Large intestine (tissue), 3 donors: Measurements from ENCODE around the gene FBXW5. TPM values are rescaled to one million over a fixed set of nuclear protein-coding genes. Genes with fewer than 3 reads are reported as not detected.
A peak's percentile ranks its signal among the peaks of the same experiment; 100 is the strongest.

ENCODE experiments used
- DNase-seq, 2 donors: peaks; one replicate each; pipeline versions ENCODE4 v3.0.0 to v3.0.0-alpha.2; 2013
- H3K27ac ChIP-seq: one replicate; pipeline ENCODE4 v1.5.1; 2013; ENCODE audit warnings: low read length
- H3K27me3 ChIP-seq: 2 replicates; pipeline ENCODE4 v1.6.1; 2013; ENCODE audit warnings: low read length; ENCODE audit not compliant: control insufficient read depth, insufficient read depth
- H3K36me3 ChIP-seq: 2 replicates; pipeline ENCODE4 v1.6.1; 2013; ENCODE audit warnings: low read length; ENCODE audit not compliant: control insufficient read depth, insufficient read depth
- H3K4me1 ChIP-seq: one replicate; pipeline ENCODE4 v1.6.1; 2013; ENCODE audit warnings: low read length; ENCODE audit not compliant: control insufficient read depth, insufficient read depth
- H3K4me3 ChIP-seq: one replicate; pipeline ENCODE4 v1.5.1; 2013; ENCODE audit warnings: low read length
- H3K9me3 ChIP-seq: one replicate; pipeline ENCODE4 v1.6.1; 2013; ENCODE audit warnings: mild to moderate bottlenecking, low read depth, low read length, moderate library complexity; ENCODE audit not compliant: control insufficient read depth
- WGBS: methylation state at CpG from one replicate; pipeline ENCODE4 v1.1.5; 2013; ENCODE audit warnings: low lambda C conversion rate; ENCODE audit not compliant: insufficient coverage; 5-methylcytosine and 5-hydroxymethylcytosine counted together
- polyA plus RNA-seq: library from polyadenylated mRNA; unstranded; fragments of 120-200 nt; gene quantifications from one replicate; pipeline ENCODE4 v1.2.1, GENCODE V29; 2013

The FBXW5 gene
- polyA plus RNA-seq, 1 donor, result 86.8 TPM

DNA sequence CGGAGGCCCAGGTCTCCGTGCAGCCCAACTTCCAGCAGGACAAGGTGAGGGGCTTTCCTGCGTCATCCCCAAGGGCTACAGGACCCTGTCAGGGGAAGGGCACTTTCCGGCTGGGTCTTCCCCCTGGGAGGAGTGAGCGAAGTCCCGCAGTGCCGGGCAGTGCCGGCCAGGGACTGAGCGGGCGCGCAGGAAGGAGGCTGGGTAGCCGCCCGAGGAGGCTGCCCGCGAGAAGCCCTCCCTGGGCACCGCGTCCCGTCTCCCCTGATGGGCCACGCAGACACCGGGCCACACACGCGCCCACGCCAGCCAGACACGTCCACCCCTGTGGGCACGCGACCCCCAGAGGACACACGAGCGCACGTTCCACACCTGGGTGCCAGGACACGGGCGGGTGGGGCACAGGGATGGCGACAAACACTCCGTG lies 33.1 kb upstream of the FBXW5 start:
- peaks cover 13% of the 10 kb centered on the region for H3K27me3 ChIP-seq
- H3K9me3 ChIP-seq, result no peaks in the 10 kb centered on the region
- H3K4me1 ChIP-seq, result peaks cover 8% of the 10 kb centered on the region
- DNase-seq, result no peak
- WGBS, result no CpG with 5 or more reads among the region's 33 CpGs
- no peaks in the 10 kb centered on the region for H3K36me3 ChIP-seq
- no peak overlapping the region for H3K27ac ChIP-seq
- H3K4me3 ChIP-seq, result no peak overlapping the region

DNA sequence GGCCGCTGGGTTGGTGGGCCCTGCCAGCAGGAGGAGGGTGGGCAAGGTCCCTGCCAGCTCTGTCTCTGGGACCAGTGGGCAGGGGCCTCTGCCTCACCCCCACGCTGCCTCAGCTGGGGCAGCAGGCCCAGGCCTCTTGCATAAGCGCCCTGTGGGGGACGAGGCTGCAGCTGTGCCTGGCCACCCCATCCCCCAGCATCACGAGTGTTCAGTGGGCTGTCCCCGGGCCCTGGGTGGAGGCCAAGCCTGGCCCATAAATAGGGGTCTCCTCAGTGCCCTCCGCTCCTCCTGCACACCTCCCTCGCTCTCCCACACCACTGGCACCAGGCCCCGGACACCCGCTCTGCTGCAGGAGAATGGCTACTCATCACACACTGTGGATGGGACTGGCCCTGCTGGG lies 32.7 kb upstream of the FBXW5 start, which contains the start of gene PTGDS:
TSS of gene PTGDS (plus strand) at position 282 of the 400 bp plus-strand sequence. CDS start at position 357, 75 bp downstream.
- DNase-seq, result no peak
- peaks cover 8% of the 10 kb centered on the region for H3K4me1 ChIP-seq
- H3K9me3 ChIP-seq, result no peaks in the 10 kb centered on the region
- no peaks in the 10 kb centered on the region for H3K36me3 ChIP-seq
- H3K27ac ChIP-seq, result no peak within 1 kb of the TSS
- H3K4me3 ChIP-seq, result peak within 1 kb of the TSS; percentile 6
- WGBS, result no CpG with 5 or more reads among the region's 10 CpGs
- peaks cover 13% of the 10 kb centered on the region for H3K27me3 ChIP-seq

DNA sequence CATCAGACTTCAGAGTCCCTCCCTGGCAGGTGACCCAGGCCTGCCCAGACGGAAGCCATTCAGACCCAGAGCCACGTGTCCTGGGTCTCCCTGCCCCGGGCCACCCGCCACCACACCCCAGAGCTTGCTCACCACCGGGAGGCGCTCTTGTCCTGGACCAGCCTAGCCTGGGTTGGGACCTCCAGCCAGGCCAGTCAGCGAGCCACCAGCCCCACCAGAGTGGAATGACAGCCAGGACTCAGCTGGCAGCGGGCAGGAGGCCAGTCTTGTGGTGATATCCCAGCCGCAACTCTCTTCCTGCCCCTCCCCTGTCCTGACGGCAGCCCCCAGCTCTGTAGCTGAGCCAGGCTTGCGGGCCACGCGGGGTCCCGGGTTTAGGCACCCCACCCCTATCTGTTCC lies 31.1 kb upstream of the FBXW5 start:
- DNase-seq, result no peak
- no peaks in the 10 kb centered on the region for H3K9me3 ChIP-seq
- H3K4me1 ChIP-seq, result peaks cover 8% of the 10 kb centered on the region
- H3K36me3 ChIP-seq, result no peaks in the 10 kb centered on the region
- peaks cover 13% of the 10 kb centered on the region for H3K27me3 ChIP-seq
- WGBS, result no CpG with 5 or more reads among the region's 14 CpGs
- no peak overlapping the region for H3K4me3 ChIP-seq
- no peak overlapping the region for H3K27ac ChIP-seq

DNA sequence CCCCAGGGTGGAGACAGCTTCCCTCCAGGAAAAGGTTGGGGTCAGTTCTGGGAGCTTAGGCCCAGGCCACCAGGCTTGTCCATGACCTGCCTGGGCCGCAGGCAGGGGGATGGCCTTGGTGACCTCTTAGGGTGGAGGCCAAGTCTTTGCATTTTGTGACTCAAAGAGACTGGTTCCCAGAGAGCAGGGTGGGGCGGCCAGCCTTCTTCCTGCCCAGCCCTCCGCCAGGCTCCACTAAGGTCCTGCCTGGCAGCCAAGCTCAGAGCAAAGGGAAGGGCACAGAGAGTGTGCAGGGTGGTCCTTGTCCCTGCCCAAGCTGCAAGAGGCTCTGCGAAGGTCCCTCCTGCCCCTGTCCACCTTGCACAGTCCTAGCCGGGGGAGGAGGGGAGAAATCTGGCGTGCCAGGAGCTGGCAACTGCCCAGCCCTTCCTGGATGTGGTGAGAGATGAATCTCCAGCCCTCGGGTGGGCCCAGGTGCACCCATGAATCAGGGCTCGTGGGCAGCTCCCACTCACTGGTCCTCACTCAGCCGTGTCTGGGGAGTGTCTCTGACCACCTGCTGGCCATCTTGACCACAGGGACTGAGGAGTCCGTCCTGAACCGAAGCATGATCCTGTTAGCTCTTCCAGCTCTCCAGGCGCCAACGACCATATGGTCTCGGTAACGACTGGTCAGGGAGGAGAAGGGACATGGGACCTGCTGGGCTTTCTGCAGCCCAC lies 30.4 kb upstream of the FBXW5 start:
- DNase-seq, result no peak
- no peak overlapping the region for H3K27ac ChIP-seq
- WGBS, result no CpG with 5 or more reads among the region's 15 CpGs

DNA sequence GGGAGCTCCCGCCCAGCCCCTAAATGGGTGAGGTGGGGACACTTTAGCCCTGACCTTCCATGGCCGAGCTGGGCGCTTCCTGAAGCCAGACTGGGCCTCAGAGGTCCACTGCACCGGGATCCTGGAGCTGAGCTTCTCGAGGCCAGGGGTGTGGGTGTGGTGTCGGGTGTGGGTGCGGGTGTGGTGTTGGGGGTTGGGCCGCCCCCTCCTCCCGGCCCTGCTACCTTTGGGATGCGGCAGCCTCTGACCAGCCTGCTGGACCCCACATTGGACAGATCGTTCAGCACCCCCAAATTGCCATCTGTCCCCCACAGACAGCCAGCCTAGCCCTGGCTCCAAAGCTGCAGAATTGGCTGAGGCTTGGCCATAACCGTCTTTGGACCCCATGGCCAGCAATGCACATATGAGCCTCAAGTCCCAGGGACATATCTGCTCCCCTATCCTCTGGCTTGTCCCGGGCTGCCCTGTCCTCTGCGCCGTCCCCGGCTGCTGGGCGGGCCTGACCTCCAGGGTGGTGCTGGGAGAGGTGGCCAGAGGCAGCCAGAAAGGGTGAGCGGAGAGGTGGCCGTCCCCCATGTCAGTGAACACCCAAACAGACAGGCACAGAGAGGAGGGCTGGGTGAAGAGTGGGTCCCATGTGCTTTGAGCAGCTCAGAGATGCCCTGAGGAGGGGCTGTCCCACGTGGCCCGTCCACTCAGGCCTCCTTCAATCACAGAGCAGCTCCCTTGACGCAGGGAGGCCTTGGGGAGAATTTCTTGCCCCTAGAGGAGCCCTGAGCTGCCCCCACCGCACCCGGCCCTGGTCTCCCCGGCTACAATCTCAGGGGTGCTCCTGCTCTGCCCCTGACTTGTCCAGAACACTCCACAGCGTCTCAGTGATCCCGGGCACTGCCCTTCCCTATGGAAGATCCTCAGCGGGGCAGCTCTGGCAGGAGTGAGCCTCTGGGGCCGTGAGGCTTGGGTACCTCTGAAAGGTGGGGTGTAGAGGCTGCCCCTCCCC lies 29.4 kb upstream of the FBXW5 start:
- Histone ChIP-seq H3K9me3 (no peaks in the 10 kb centered on the region), H3K36me3 (no peaks in the 10 kb centered on the region), H3K27ac (no peak overlapping the region), H3K27me3 (peaks cover 8% of the 10 kb centered on the region), H3K4me3 (no peak overlapping the region), H3K4me1 (peaks cover 8% of the 10 kb centered on the region)
- no CpG with 5 or more reads among the region's 29 CpGs for WGBS
- no peak for DNase-seq

More for the DNA sequence above, 30.4 kb upstream of the FBXW5 start:
- no peaks in the 10 kb centered on the region for H3K36me3 ChIP-seq
- H3K4me3 ChIP-seq, result no peak overlapping the region
- peaks cover 8% of the 10 kb centered on the region for H3K4me1 ChIP-seq
- no peaks in the 10 kb centered on the region for H3K9me3 ChIP-seq
- peaks cover 13% of the 10 kb centered on the region for H3K27me3 ChIP-seq

DNA sequence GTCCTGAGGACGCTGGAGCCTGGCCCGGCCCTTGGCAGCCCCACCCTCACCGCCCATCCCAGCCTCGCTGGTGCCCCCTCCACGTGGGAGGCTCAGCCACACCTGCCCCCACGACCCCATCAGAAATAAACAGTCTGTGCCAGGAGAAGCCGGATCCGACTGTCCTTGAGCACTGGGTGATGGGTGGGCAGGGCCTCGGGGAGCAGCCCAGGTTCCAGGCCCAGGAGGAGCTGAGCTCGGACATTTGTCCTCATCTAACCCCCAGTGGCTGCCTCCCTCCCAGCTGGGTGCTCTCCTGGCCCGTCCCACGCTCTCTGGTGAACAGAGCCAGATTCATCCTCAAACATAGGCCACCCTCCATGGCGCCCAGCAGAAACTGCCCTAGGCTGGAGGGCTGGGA lies 28.2 kb upstream of the FBXW5 start:
- Histone ChIP-seq H3K4me3 (no peak overlapping the region), H3K27ac (no peak overlapping the region), H3K36me3 (no peaks in the 10 kb centered on the region), H3K4me1 (peaks cover 4% of the 10 kb centered on the region), H3K27me3 (peaks cover 3% of the 10 kb centered on the region), H3K9me3 (no peaks in the 10 kb centered on the region)
- WGBS, result 60% methylated on average over 1 of the region's 13 CpGs
- no peak for DNase-seq

DNA sequence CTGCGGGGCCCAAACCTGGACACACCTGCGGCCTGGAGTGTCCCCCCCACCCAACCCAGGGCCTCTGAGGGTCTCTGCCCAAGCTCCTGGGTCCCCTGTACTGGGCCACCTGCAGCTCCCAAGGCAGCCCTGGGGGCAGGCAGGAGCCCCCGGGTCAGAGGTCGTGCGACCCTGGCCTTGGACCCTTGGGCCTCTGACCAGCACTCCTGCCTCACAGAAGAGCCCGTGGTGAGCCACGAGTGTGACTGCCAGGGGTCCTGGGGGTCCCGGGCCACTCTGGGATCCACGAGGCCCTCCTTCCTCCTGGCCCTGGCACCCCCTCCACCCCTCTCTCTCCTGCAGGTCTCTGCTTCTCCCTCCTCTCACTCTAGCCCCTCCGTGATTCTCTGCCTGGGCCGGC lies 27.8 kb upstream of the FBXW5 start:
- WGBS, result 75% methylated on average over 2 of the region's 11 CpGs
- no peaks in the 10 kb centered on the region for H3K9me3 ChIP-seq
- H3K27me3 ChIP-seq, result no peaks in the 10 kb centered on the region
- H3K4me1 ChIP-seq, result peaks cover under 1% of the 10 kb centered on the region
- H3K36me3 ChIP-seq, result no peaks in the 10 kb centered on the region
- DNase-seq, result no peak
- H3K4me3 ChIP-seq, result no peak overlapping the region
- no peak overlapping the region for H3K27ac ChIP-seq

DNA sequence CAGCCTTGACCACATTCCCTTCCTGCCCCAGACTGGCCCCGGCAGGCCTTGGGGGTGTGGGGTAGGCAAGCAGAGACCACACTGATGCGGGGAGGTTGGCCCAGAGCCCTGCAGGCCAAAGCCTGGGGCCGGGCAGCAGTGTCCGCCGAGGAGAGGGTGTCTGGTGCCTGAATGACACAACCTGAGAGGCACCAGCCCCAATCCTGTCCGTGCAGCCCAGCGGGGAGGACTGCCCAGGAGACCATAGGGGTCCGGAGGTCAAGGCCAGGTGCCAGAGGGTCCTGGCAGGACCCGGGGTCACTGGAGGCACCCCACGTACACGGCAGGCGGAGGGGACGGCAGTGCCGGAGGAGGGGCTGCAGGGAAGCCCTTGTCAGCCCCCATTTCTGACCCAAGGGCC lies 27.2 kb upstream of the FBXW5 start:
- Histone ChIP-seq H3K27ac (no peak overlapping the region), H3K4me3 (no peak overlapping the region), H3K9me3 (no peaks in the 10 kb centered on the region), H3K27me3 (no peaks in the 10 kb centered on the region), H3K36me3 (no peaks in the 10 kb centered on the region), H3K4me1 (no peaks in the 10 kb centered on the region)
- no peak for DNase-seq
- no CpG with 5 or more reads among the region's 14 CpGs for WGBS

DNA sequence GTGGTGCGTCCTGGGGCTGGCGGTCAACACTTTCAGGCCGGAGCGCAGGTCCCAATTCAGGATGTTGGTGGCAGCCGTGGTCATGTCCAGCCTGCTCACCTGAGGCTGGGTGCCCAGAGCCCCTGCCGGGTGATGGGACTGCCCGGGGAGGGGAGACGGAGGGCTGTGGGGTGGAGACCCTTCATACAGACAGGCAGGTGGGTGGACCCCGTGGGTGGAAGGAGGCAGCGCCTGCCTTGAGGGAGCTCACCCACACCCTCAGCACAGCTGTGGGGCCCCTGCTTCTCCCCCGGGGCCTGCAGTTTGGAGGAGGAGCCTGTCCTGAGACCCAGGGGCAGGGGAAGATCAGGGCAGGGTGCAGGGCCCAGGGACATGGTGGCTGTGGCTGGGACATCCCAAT lies 25.8 kb upstream of the FBXW5 start:
- no peaks in the 10 kb centered on the region for H3K36me3 ChIP-seq
- no peak for DNase-seq
- WGBS, result no CpG with 5 or more reads among the region's 11 CpGs
- no peak overlapping the region for H3K4me3 ChIP-seq
- H3K27ac ChIP-seq, result no peak overlapping the region
- peaks cover 10% of the 10 kb centered on the region for H3K27me3 ChIP-seq
- H3K4me1 ChIP-seq, result peaks cover 4% of the 10 kb centered on the region
- no peaks in the 10 kb centered on the region for H3K9me3 ChIP-seq

DNA sequence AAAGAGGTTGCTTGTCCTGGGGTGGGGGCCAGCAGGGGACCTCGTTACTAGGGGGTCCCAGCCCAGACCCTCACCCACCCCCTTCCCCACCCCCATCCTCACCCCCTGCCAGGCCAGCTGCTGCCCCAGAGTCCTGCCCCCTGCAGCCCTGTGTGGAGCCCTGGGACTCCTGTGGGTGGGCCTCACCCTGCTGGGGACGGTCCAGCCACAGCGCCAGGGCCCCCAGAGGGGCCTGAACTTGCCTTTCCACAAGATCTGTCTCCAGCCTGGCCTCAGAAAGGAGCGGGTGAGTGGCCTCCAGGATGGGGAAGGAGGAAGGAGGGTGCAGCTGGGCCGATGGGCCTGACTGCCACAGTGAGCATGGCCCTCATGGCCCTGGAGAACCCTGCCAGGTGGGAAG lies 25.2 kb upstream of the FBXW5 start:
- no peak for DNase-seq
- no CpG with 5 or more reads among the region's 5 CpGs for WGBS
- H3K36me3 ChIP-seq, result no peaks in the 10 kb centered on the region
- peaks cover 4% of the 10 kb centered on the region for H3K4me1 ChIP-seq
- no peak overlapping the region for H3K27ac ChIP-seq
- no peak overlapping the region for H3K4me3 ChIP-seq
- H3K27me3 ChIP-seq, result peaks cover 10% of the 10 kb centered on the region
- H3K9me3 ChIP-seq, result no peaks in the 10 kb centered on the region
